Measurements from ENCODE around the gene ROBO1.
A peak's percentile ranks its signal among the peaks of the same experiment; 100 is the strongest.
"Not testable (repeated sequence)": the region's sequence is repeated elsewhere in the genome, so short reads cannot be mapped to it uniquely, and the experiment has no call there.

Gene ROBO1

GRCh38 chr3:79790177-79790576, 22.4 kb upstream of the ROBO1 start:
- H3K4me3 ChIP-seq (ENCODE audit: low read depth, low read length); in situ Hi-C loops (cut with HindIII; ENCODE audit: low sequenced_read_pairs); DNase-seq (ENCODE audit: low read depth, low spot score): not testable (repeated sequence)
- TF ChIP-seq CTCF (IDR thresholded peaks at IDR 0.05; ENCODE audit: low read depth, low read length): peak; percentile 6

GRCh38 chr3:79773291-79773690, 5.5 kb upstream of the ROBO1 start:
- DNase-seq (ENCODE audit: low read depth, low spot score): no peak
- no peak overlapping the region for H3K4me3 ChIP-seq (ENCODE audit: low read depth, low read length)
- in situ Hi-C loops (cut with HindIII; ENCODE audit: low sequenced_read_pairs): no loop called here
- no peak for TF ChIP-seq CTCF (IDR thresholded peaks at IDR 0.05; ENCODE audit: low read depth, low read length)

GRCh38 chr3:79769229-79769628, 1.4 kb upstream of the ROBO1 start:
- in situ Hi-C loops (cut with HindIII; ENCODE audit: low sequenced_read_pairs): no loop called here
- no peak for TF ChIP-seq CTCF (IDR thresholded peaks at IDR 0.05; ENCODE audit: low read depth, low read length)

GRCh38 chr3:79767194-79767904, 449 bp downstream of the ROBO1 start:
- DNase-seq (ENCODE audit: low read depth, low spot score): peak; percentile 52
- in situ Hi-C loops (cut with HindIII; ENCODE audit: low sequenced_read_pairs): no loop called here
- H3K4me3 ChIP-seq (ENCODE audit: low read depth, low read length): peak overlapping the region; percentile 57
- peak; percentile 26 for TF ChIP-seq CTCF (IDR thresholded peaks at IDR 0.05; ENCODE audit: low read depth, low read length)

More at GRCh38 chr3:79769229-79769628, 1.4 kb upstream of the ROBO1 start:
- H3K4me3 ChIP-seq (ENCODE audit: low read depth, low read length): no peak overlapping the region
- DNase-seq (ENCODE audit: low read depth, low spot score): no peak

GRCh38 chr3:79766496-79767193, 1.2 kb downstream of the ROBO1 start:
- no peak for TF ChIP-seq CTCF (IDR thresholded peaks at IDR 0.05; ENCODE audit: low read depth, low read length)

GRCh38 chr3:79765911-79766310, 1.9 kb downstream of the ROBO1 start:
- in situ Hi-C loops (cut with HindIII; ENCODE audit: low sequenced_read_pairs): no loop called here
- TF ChIP-seq CTCF (IDR thresholded peaks at IDR 0.05; ENCODE audit: low read depth, low read length): no peak
- DNase-seq (ENCODE audit: low read depth, low spot score): no peak
- peak overlapping the region; percentile 57 for H3K4me3 ChIP-seq (ENCODE audit: low read depth, low read length)

More at GRCh38 chr3:79766496-79767193, 1.2 kb downstream of the ROBO1 start:
- in situ Hi-C loops (cut with HindIII; ENCODE audit: low sequenced_read_pairs): no loop called here
- peak; percentile 9 for DNase-seq (ENCODE audit: low read depth, low spot score)
- peak overlapping the region; percentile 57 for H3K4me3 ChIP-seq (ENCODE audit: low read depth, low read length)
